HepG2 (cell line): ENCODE data around the gene KLKB1. TPM values are rescaled to one million over a fixed set of nuclear protein-coding genes. Genes with fewer than 3 reads are reported as not detected.

Experiments
- ATF3 ChIP-seq: sonication (generic); formaldehyde crosslinking; IDR thresholded peaks from 2 replicates; pipeline ENCODE4 v1.4.0; 2020; ENCODE audit warnings: missing genetic modification reagents
- DR1 ChIP-seq: sonication (generic); formaldehyde crosslinking; IDR thresholded peaks from 2 replicates; pipeline ENCODE4 v1.8.0; 2021; ENCODE audit warnings: mild to moderate bottlenecking, missing genetic modification reagents, inconsistent platforms
- FOXO1 ChIP-seq: sonication (generic); formaldehyde crosslinking; IDR thresholded peaks from 2 replicates; pipeline ENCODE4 v1.4.0; 2020; ENCODE audit warnings: missing genetic modification reagents
- GLMP ChIP-seq: sonication (generic); formaldehyde crosslinking; IDR thresholded peaks from 2 replicates; pipeline ENCODE4 v1.9.0; 2021; ENCODE audit warnings: missing genetic modification reagents, mild to moderate bottlenecking, borderline replicate concordance
- HOXA5 ChIP-seq: sonication (generic); formaldehyde crosslinking; IDR thresholded peaks from 2 replicates; pipeline ENCODE4 v1.4.0; 2020; ENCODE audit warnings: missing genetic modification reagents
- SRY ChIP-seq: sonication (generic); formaldehyde crosslinking; IDR thresholded peaks from 2 replicates; pipeline ENCODE4 v1.8.0; 2022; ENCODE audit warnings: mild to moderate bottlenecking, missing genetic modification reagents
- TBX2 ChIP-seq: sonication (generic); formaldehyde crosslinking; IDR thresholded peaks from 2 replicates; pipeline ENCODE4 v1.5.0; 2020; ENCODE audit warnings: missing genetic modification reagents, mild to moderate bottlenecking, borderline replicate concordance
- ZBTB4 ChIP-seq: sonication (generic); formaldehyde crosslinking; IDR thresholded peaks from 2 replicates; pipeline ENCODE4 v1.4.0; 2020; ENCODE audit warnings: missing genetic modification reagents, mild to moderate bottlenecking, borderline replicate concordance
- ZBTB49 ChIP-seq: sonication (generic); formaldehyde crosslinking; IDR thresholded peaks from 2 replicates; pipeline ENCODE4 v1.4.0; 2020; ENCODE audit warnings: missing genetic modification reagents, borderline replicate concordance
- ZC3H4 ChIP-seq: sonication (generic); formaldehyde crosslinking; IDR thresholded peaks from 2 replicates; pipeline ENCODE4 v1.4.0; 2020; ENCODE audit warnings: missing genetic modification reagents, borderline replicate concordance
- ZNF143 ChIP-seq: sonication (generic); formaldehyde crosslinking; IDR thresholded peaks from 2 replicates; pipeline ENCODE4 v1.4.0; 2020; ENCODE audit warnings: missing genetic modification reagents
- ZNF382 ChIP-seq: sonication (generic); formaldehyde crosslinking; IDR thresholded peaks from 2 replicates; pipeline ENCODE4 v1.5.0; 2020; ENCODE audit warnings: missing genetic modification reagents, mild to moderate bottlenecking, borderline replicate concordance
- polyA plus RNA-seq, 8 experiments: library from polyadenylated mRNA; depleted of rRNA in 3 of 8; stranded (reverse) in 7 of 8; unstranded in 1 of 8; fragments of >200 nt; fragmentation: Illumina TruSeq in 4 of 8; extraction: Trizol in 4 of 8; gene quantifications; 2 replicates each; pipeline versions ENCODE4 v1.2.1 to v1.2.3, GENCODE V29; 2011 to 2016; ENCODE audit warnings: low read depth in 4 of 8, missing spikeins in 1 of 8, mixed read lengths in 1 of 8; ENCODE audit not compliant: insufficient read depth in 1 of 8
- total RNA-seq, 5 experiments: library from RNA; depleted of rRNA; stranded (reverse); fragments of >200 nt; fragmentation: Illumina TruSeq; extraction: Trizol; gene quantifications; 2 replicates each; pipeline ENCODE4 v1.2.3, GENCODE V29; 2016; ENCODE audit warnings: low read depth in 1 of 5
- TF ChIP-seq, protein P1 (sequence below): sonication (generic); formaldehyde crosslinking; IDR thresholded peaks from 2 replicates; pipeline ENCODE4 v1.4.0; 2020; ENCODE audit warnings: missing genetic modification reagents
- TF ChIP-seq, protein P2 (sequence below): sonication (generic); formaldehyde crosslinking; conservative IDR thresholded peaks from 2 replicates; pipeline ENCODE4 v1.4.0; 2020; ENCODE audit warnings: missing genetic modification reagents
- TF ChIP-seq, protein P3 (sequence below): sonication (generic); formaldehyde crosslinking; IDR thresholded peaks from 2 replicates; pipeline ENCODE4 v1.5.0; 2020; ENCODE audit warnings: missing genetic modification reagents

The KLKB1 gene
- total and polyA plus RNA-seq, 2 of the 13 experiments (the other 11 are each of a cell fraction or from before 2014, with no cell fraction given): 0.26 to 0.49 TPM

- TF ChIP-seq ZBTB4: no peak
- TF ChIP-seq ZC3H4 (CRISPR knock-in tag): no peak
- TF ChIP-seq FOXO1 (CRISPR knock-in tag): peak; percentile 74; the same call in 1 of the 2 replicates
- TF ChIP-seq ZNF382: no peak
- TF ChIP-seq, protein P1, sequence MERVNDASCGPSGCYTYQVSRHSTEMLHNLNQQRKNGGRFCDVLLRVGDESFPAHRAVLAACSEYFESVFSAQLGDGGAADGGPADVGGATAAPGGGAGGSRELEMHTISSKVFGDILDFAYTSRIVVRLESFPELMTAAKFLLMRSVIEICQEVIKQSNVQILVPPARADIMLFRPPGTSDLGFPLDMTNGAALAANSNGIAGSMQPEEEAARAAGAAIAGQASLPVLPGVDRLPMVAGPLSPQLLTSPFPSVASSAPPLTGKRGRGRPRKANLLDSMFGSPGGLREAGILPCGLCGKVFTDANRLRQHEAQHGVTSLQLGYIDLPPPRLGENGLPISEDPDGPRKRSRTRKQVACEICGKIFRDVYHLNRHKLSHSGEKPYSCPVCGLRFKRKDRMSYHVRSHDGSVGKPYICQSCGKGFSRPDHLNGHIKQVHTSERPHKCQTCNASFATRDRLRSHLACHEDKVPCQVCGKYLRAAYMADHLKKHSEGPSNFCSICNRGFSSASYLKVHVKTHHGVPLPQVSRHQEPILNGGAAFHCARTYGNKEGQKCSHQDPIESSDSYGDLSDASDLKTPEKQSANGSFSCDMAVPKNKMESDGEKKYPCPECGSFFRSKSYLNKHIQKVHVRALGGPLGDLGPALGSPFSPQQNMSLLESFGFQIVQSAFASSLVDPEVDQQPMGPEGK (CRISPR knock-in tag): peak; percentile 61
- TF ChIP-seq, protein P2, sequence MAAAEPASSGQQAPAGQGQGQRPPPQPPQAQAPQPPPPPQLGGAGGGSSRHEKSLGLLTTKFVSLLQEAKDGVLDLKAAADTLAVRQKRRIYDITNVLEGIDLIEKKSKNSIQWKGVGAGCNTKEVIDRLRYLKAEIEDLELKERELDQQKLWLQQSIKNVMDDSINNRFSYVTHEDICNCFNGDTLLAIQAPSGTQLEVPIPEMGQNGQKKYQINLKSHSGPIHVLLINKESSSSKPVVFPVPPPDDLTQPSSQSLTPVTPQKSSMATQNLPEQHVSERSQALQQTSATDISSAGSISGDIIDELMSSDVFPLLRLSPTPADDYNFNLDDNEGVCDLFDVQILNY (CRISPR knock-in tag): no peak
- TF ChIP-seq ZBTB49 (CRISPR knock-in tag): no peak
- no peak for TF ChIP-seq GLMP (CRISPR knock-in tag)
- TF ChIP-seq HOXA5 (CRISPR knock-in tag): no peak
- TF ChIP-seq TBX2 (CRISPR knock-in tag): no peak
- no peak for TF ChIP-seq ATF3 (CRISPR knock-in tag)
- no peak for TF ChIP-seq ZNF143 (CRISPR knock-in tag)
- TF ChIP-seq, protein P3, sequence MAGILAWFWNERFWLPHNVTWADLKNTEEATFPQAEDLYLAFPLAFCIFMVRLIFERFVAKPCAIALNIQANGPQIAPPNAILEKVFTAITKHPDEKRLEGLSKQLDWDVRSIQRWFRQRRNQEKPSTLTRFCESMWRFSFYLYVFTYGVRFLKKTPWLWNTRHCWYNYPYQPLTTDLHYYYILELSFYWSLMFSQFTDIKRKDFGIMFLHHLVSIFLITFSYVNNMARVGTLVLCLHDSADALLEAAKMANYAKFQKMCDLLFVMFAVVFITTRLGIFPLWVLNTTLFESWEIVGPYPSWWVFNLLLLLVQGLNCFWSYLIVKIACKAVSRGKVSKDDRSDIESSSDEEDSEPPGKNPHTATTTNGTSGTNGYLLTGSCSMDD (CRISPR knock-in tag): no peak
- TF ChIP-seq SRY (CRISPR knock-in tag): no peak
- peak; percentile 28; the same call in 1 of the 2 replicates for TF ChIP-seq DR1 (CRISPR knock-in tag)
These were observed 38.7 kb downstream of the KLKB1 start, which contains the start of gene F11 (continued) for GRCh38 chr4:186265683-186266652.
